ENCODE data around the gene POLR1D.

The POLR1D gene

GRCh38 chr13:27641711-27642502 is 20.2 kb downstream of the POLR1D start:
- no peak for DNase-seq

- no peak for DNase-seq
Measured at GRCh38 chr13:27643334-27644132, 21.8 kb downstream of the POLR1D start.

- DNase-seq, result no peak
Measured at GRCh38 chr13:27644302-27644701, 22.6 kb downstream of the POLR1D start.

- no peak for DNase-seq
Measured at GRCh38 chr13:27650312-27650711, 28.6 kb downstream of the POLR1D start.

GRCh38 chr13:27654059-27654458 is 32.4 kb downstream of the POLR1D start:
- DNase-seq, result no peak

GRCh38 chr13:27654816-27655215 is 33.1 kb downstream of the POLR1D start:
- no peak for DNase-seq

- no peak for DNase-seq
Measured at GRCh38 chr13:27657724-27658123, 36.0 kb downstream of the POLR1D start.

- no peak for DNase-seq
Measured at GRCh38 chr13:27658546-27658945, 36.9 kb downstream of the POLR1D start.

GRCh38 chr13:27659145-27659865 is 37.6 kb downstream of the POLR1D start:
- DNase-seq, result no peak

GRCh38 chr13:27660511-27660910 is 38.8 kb downstream of the POLR1D start:
- no peak for DNase-seq

GRCh38 chr13:27661017-27661416 is 39.3 kb downstream of the POLR1D start:
- no peak for DNase-seq

GRCh38 chr13:27662738-27663470 is 41.2 kb downstream of the POLR1D start:
- DNase-seq, result no peak

- DNase-seq, result no peak
Measured at GRCh38 chr13:27663947-27664346, 42.3 kb downstream of the POLR1D start.

GRCh38 chr13:27665333-27665732 is 43.6 kb downstream of the POLR1D start:
- DNase-seq, result no peak

- no peak for DNase-seq
Measured at GRCh38 chr13:27665761-27666160, 44.1 kb downstream of the POLR1D start.

- no peak for DNase-seq
Measured at GRCh38 chr13:27666951-27667350, 45.3 kb downstream of the POLR1D start.

- no peak for DNase-seq
Measured at GRCh38 chr13:27667946-27668345, 46.3 kb downstream of the POLR1D start.

GRCh38 chr13:27670861-27671260 is 49.2 kb downstream of the POLR1D start:
- DNase-seq, result no peak

GRCh38 chr13:27672025-27672424 is 50.3 kb downstream of the POLR1D start:
- DNase-seq, result no peak

All from T-helper 1 cell (primary cell).